Sciatic nerve (tissue), 2 donors: ENCODE data around the gene CTBS. TPM values are rescaled to one million over a fixed set of nuclear protein-coding genes. Genes with fewer than 3 reads are reported as not detected.

ENCODE experiments used
- ATAC-seq: fragments of 200-7000 bp; cut with Tn5 transposase; one replicate; pipeline ENCODE4 v1.9.1; 2020; ENCODE audit warnings: mild to moderate bottlenecking, moderate library complexity
- DNase-seq: peaks from one replicate; pipeline ENCODE4 v3.0.0-alpha.2; 2020; ENCODE audit warnings: low spot score
- intact Hi-C: fragments of 100-400 bp; cut with DNase I; formaldehyde crosslinking; loops from one replicate; pipeline ENCODE4 v1.14.2; 2022
- total RNA-seq: library from RNA; stranded (reverse); fragmentation: NEBNext Ultra II Directional; extraction: Animal tissue kit (Norgen Biotek cat#: 25700); gene quantifications from one replicate; pipeline ENCODE4 v1.2.1, GENCODE V29; 2021
- donor health status: DM: no; HTN: no; CAD: no.
- donor health status: DM: no; HTN: no; CAD: no.

Gene CTBS
- 18.1 TPM for total RNA-seq

GRCh38 chr1:84573967-84574842 lies at the start of gene CTBS:
Gene CTBS, minus strand, starts transcription at chr1:84574440. Its CDS starts 25 bp downstream, at chr1:84574415.
- ATAC-seq (peak; percentile 97), DNase-seq (peak; percentile 94)
- intact Hi-C loops: no loop called here

- no peak for ATAC-seq
- no peak for DNase-seq
- intact Hi-C loops: no loop called here
Measured at GRCh38 chr1:84621553-84621952, 47.3 kb upstream of the CTBS start.

- DNase-seq (peak; percentile 81), ATAC-seq (peak; percentile 94)
- intact Hi-C loops: no loop called here
Measured at GRCh38 chr1:84620720-84621313, 46.6 kb upstream of the CTBS start.

- no peak for DNase-seq
- intact Hi-C loops: no loop called here
- peak; percentile 22 for ATAC-seq
Measured at GRCh38 chr1:84619383-84620102, 45.3 kb upstream of the CTBS start.

- ATAC-seq (no peak), DNase-seq (no peak)
- intact Hi-C loops: no loop called here
Measured at GRCh38 chr1:84617349-84617748, 43.1 kb upstream of the CTBS start.

- ATAC-seq (no peak), DNase-seq (no peak)
- intact Hi-C loops: no loop called here
Measured at GRCh38 chr1:84615790-84616189, 41.5 kb upstream of the CTBS start.

- ATAC-seq: no peak
- no peak for DNase-seq
- intact Hi-C loops: no loop called here
Measured at GRCh38 chr1:84613887-84614286, 39.6 kb upstream of the CTBS start.

- no peak for ATAC-seq
- no peak for DNase-seq
- intact Hi-C loops: no loop called here
Measured at GRCh38 chr1:84613026-84613425, 38.8 kb upstream of the CTBS start.

GRCh38 chr1:84611796-84612195 lies 37.6 kb upstream of the CTBS start:
- intact Hi-C loops: no loop called here
- DNase-seq (no peak), ATAC-seq (peak; percentile 90)

GRCh38 chr1:84611091-84611490 lies 36.9 kb upstream of the CTBS start:
- DNase-seq (no peak), ATAC-seq (peak; percentile 55)
- intact Hi-C loops: no loop called here

GRCh38 chr1:84606977-84607376 lies 32.7 kb upstream of the CTBS start:
- ATAC-seq (no peak), DNase-seq (no peak)
- intact Hi-C loops: no loop called here

GRCh38 chr1:84605157-84605556 lies 30.9 kb upstream of the CTBS start:
- intact Hi-C loops: loop anchor here (1.0 kb wide), 1 partner anchor 22 kb away; no protein-coding TSS in a partner anchor
- no peak for DNase-seq
- no peak for ATAC-seq

GRCh38 chr1:84603941-84604830 lies 29.9 kb upstream of the CTBS start:
- no peak for ATAC-seq
- no peak for DNase-seq
- intact Hi-C loops: no loop called here

GRCh38 chr1:84603223-84603622 lies 29.0 kb upstream of the CTBS start:
- ATAC-seq: no peak
- no peak for DNase-seq
- intact Hi-C loops: no loop called here

- intact Hi-C loops: no loop called here
Measured at GRCh38 chr1:84600796-84601195, 26.6 kb upstream of the CTBS start.

GRCh38 chr1:84598846-84599741 lies 24.9 kb upstream of the CTBS start:
- DNase-seq (no peak), ATAC-seq (no peak)
- intact Hi-C loops: no loop called here

More at GRCh38 chr1:84600796-84601195, 26.6 kb upstream of the CTBS start:
- DNase-seq (no peak), ATAC-seq (no peak)

- no peak for ATAC-seq
- no peak for DNase-seq
- intact Hi-C loops: no loop called here
Measured at GRCh38 chr1:84598418-84598817, 24.2 kb upstream of the CTBS start.

GRCh38 chr1:84597011-84597410 lies 22.8 kb upstream of the CTBS start:
- no peak for DNase-seq
- intact Hi-C loops: no loop called here
- ATAC-seq: no peak
